Heart right ventricle (tissue), 16 donors: ENCODE results near the gene GCC2. TPM values are rescaled to one million over a fixed set of nuclear protein-coding genes. Genes with fewer than 3 reads are reported as not detected.

Source experiments
- ATAC-seq, 8 donors: fragments of 200-7000 bp; cut with Tn5 transposase; one replicate each; pipeline ENCODE4 v1.9.1; 2020; ENCODE audit warnings: mild to moderate bottlenecking in 8 of 8, moderate library complexity in 8 of 8, moderate number of reproducible peaks in 1 of 8
- DNase-seq, 2 donors: peaks; one replicate each; pipeline ENCODE4 v3.0.0-alpha.2; 2020
- H3K27ac ChIP-seq, 10 donors: fragments of 200-600 bp; sonication (generic) in 2 of 10; one replicate each; pipeline versions ENCODE4 v1.5.0 to v1.8.0; 2020 to 2022; ENCODE audit warnings: mild to moderate bottlenecking in 3 of 10
- H3K27me3 ChIP-seq, 7 donors: fragments of 200-600 bp; one replicate each; pipeline ENCODE4 v1.8.0; 2021 to 2022; ENCODE audit warnings: mild to moderate bottlenecking in 2 of 7
- H3K36me3 ChIP-seq, 9 donors: fragments of 200-600 bp; sonication (generic) in 1 of 9; one replicate each; pipeline versions ENCODE4 v1.5.0 to v1.8.0; 2020 to 2022; ENCODE audit warnings: mild to moderate bottlenecking in 2 of 9
- H3K4me1 ChIP-seq, 9 donors: fragments of 200-600 bp; sonication (generic) in 1 of 9; one replicate each; pipeline versions ENCODE4 v1.5.0 to v1.8.0; 2020 to 2022; ENCODE audit warnings: mild to moderate bottlenecking in 4 of 9
- H3K4me3 ChIP-seq, 10 donors: fragments of 200-600 bp; sonication (generic) in 2 of 10; one replicate each; pipeline versions ENCODE4 v1.5.0 to v1.8.0; 2020 to 2022; ENCODE audit warnings: mild to moderate bottlenecking in 7 of 10, moderate library complexity in 2 of 10
- H3K9me3 ChIP-seq, 11 donors: fragments of 200-600 bp in 10 of 11; sonication (generic) in 2 of 11; one replicate each; pipeline versions ENCODE4 v1.5.0 to v1.8.0; 2013 to 2022; ENCODE audit warnings: mild to moderate bottlenecking in 2 of 11, control low read depth in 1 of 11, moderate library complexity in 1 of 11
- CTCF ChIP-seq, 9 donors: fragments of 200-600 bp; sonication (generic) in 2 of 9; IDR thresholded peaks; one replicate each; pipeline versions ENCODE4 v1.5.0 to v1.8.0; 2021 to 2022; ENCODE audit warnings: antibody characterized with exemption in 9 of 9, mild to moderate bottlenecking in 5 of 9, moderate library complexity in 1 of 9
- WGBS, 2 donors: extraction: QIAGEN DNeasy Blood & Tissue Kit; methylation state at CpG; one replicate each; pipeline ENCODE4 v1.1.7; 2013; ENCODE audit warnings: inconsistent platforms in 1 of 2; 5-methylcytosine and 5-hydroxymethylcytosine counted together
- intact Hi-C, 10 donors: fragments of 100-400 bp; cut with DNase I; formaldehyde crosslinking; loops; one replicate each; pipeline versions ENCODE4 v1.11.1 to v1.14.2; 2022
- polyA plus RNA-seq, 2 donors: library from polyadenylated mRNA; stranded (reverse); fragments of 200-250 nt; gene quantifications; one replicate each; pipeline ENCODE4 v1.2.3, GENCODE V29; 2013
- total RNA-seq, 10 donors: library from RNA; stranded (reverse); fragmentation: NEBNext Ultra II Directional in 3 of 10; extraction: Animal tissue kit (Norgen Biotek cat#: 25700) in 3 of 10; gene quantifications; one replicate each; pipeline versions ENCODE4 v1.2.1 to v1.2.4, GENCODE V29; 2021 to 2023
- donor health status: Arrhythmogenic right ventricular cardiomyopathy.
- donor health status: ischemic (EF 13 %, LVEDD 7.1; RV severe dilation, severe dysfunction).
- donor health status: healthy with polysubstance abuse.
- donor health status: DM: no; HTN: yes; CAD: no.
- donor health status: DM: no; HTN: no; CAD: no.
- donor health status: ischemic (EF 25% LVEDD 6.9; RV normal size, moderate dysfunction).
- donor health status: ischemic (EF 25% LVEDD 5.7; RV mildly dilated, moderate dysfunction).
- donor health status: healthy.
- donor health status: DM: yes; HTN: yes; CAD: no.
- donor health status: Ischemic cardiomyopathy.
- donor health status: ischemic (EF 35%, LVEDD 5.7; RV mildly dilated, moderate dysfunction).
- donor health status: nonischemic (EF 11% LVEDD 7.7; RV severe dilation, severe dysfunction).
- donor health status: DM: yes; HTN: yes; CAD: no.
- donor health status: PGD.
- donor health status: ischemic (EF 29% LVEDD 5.4; RV normal size, mild dysfunction).
- donor health status: nonischemic (EF 23%, LVEDD 6.1; RV moderate dilation, normal function).

The GCC2 gene
- total and polyA plus RNA-seq, 12 donors = 4.1 to 31.8 (median 26.5) TPM

- no peak overlapping the region for H3K4me3 ChIP-seq
- no peaks in the 10 kb centered on the region for H3K36me3 ChIP-seq
- H3K27me3 ChIP-seq = no peaks in the 10 kb centered on the region
- H3K4me1 ChIP-seq = peaks cover 4 to 22% (median 14%) of the 10 kb centered on the region in 9 donors
- DNase-seq (no peak), ATAC-seq (no peak)
- no peak for TF ChIP-seq CTCF (IDR thresholded peaks at IDR 0.05)
- 92 to 95% methylated on average over 5 of the region's 5 CpGs for WGBS, 2 donors
- no peak overlapping the region for H3K27ac ChIP-seq
- intact Hi-C loops = loop anchor here in 4 of 10 donors (5.0 to 10.0 kb wide), 3 partner anchors 51 to 103 kb away; no protein-coding TSS in a partner anchor
- no peaks in the 10 kb centered on the region for H3K9me3 ChIP-seq
These were observed 82.7 kb downstream of the GCC2 start for GRCh38 chr2:108531674-108532055.

GRCh38 chr2:108533832-108534583 is 85.0 kb downstream of the GCC2 start, which contains the start of gene LIMS1:
Gene LIMS1 (plus strand): TSS chr2:108534470. CDS start chr2:108534563, 93 bp downstream.
- Histone ChIP-seq H3K4me3 (peak within 1 kb of the TSS; percentile 62 to 87 (median 76)), H3K4me1 (peaks cover 4 to 31% (median 26%) of the 10 kb centered on the region in 9 donors), H3K27me3 (no peaks in the 10 kb centered on the region), H3K36me3 (no peaks in the 10 kb centered on the region), H3K9me3 (no peaks in the 10 kb centered on the region), H3K27ac (peak within 1 kb of the TSS; percentile 73 to 96 (median 89))
- 0 to 1% methylated on average over 37 to 83 of the region's 87 CpGs for WGBS, 2 donors
- intact Hi-C loops = loop anchor here in 5 of 10 donors (2.0 to 10.0 kb wide), 5 partner anchors 43 to 101 kb away; no protein-coding TSS in a partner anchor
- peak in 1 of 9 donors; percentile 28 for TF ChIP-seq CTCF (IDR thresholded peaks at IDR 0.05)
- ATAC-seq (peak; percentile 96 to 99 (median 97)), DNase-seq (peak; percentile 93 to 95)

- Histone ChIP-seq H3K4me1 (peaks cover 4 to 31% (median 26%) of the 10 kb centered on the region in 9 donors), H3K36me3 (no peaks in the 10 kb centered on the region), H3K27ac (peak overlapping the region; percentile 73 to 96 (median 89)), H3K9me3 (no peaks in the 10 kb centered on the region), H3K27me3 (no peaks in the 10 kb centered on the region), H3K4me3 (peak overlapping the region; percentile 62 to 87 (median 76))
- ATAC-seq (peak in 3 of 8 donors; percentile 7 to 13 (median 10)), DNase-seq (peak in 1 of 2 donors; percentile 19)
- TF ChIP-seq CTCF (IDR thresholded peaks at IDR 0.05) = no peak
- 0% methylated on average over 45 to 56 of the region's 57 CpGs for WGBS, 2 donors
- intact Hi-C loops = loop anchor here in 8 of 10 donors (2.0 to 10.0 kb wide), 7 partner anchors 42 to 100 kb away; no protein-coding TSS in a partner anchor
These were observed 85.8 kb downstream of the GCC2 start for GRCh38 chr2:108534584-108535356.

GRCh38 chr2:108535357-108535631 is 86.3 kb downstream of the GCC2 start:
- DNase-seq = no peak
- H3K4me1 ChIP-seq = peaks cover 4 to 33% (median 26%) of the 10 kb centered on the region in 9 donors
- intact Hi-C loops = loop anchor here in 7 of 10 donors (2.0 to 10.0 kb wide), 7 partner anchors 42 to 100 kb away; no protein-coding TSS in a partner anchor
- no peaks in the 10 kb centered on the region for H3K36me3 ChIP-seq
- no peak for TF ChIP-seq CTCF (IDR thresholded peaks at IDR 0.05)
- peak overlapping the region in 9 of 10 donors; percentile 78 to 96 (median 89) for H3K27ac ChIP-seq
- WGBS, 2 donors = 12% methylated on average over 9 of the region's 9 CpGs
- H3K9me3 ChIP-seq = no peaks in the 10 kb centered on the region
- H3K4me3 ChIP-seq = peak overlapping the region; percentile 62 to 87 (median 76)
- ATAC-seq = no peak
- no peaks in the 10 kb centered on the region for H3K27me3 ChIP-seq
